Astrocyte (in vitro differentiated cells and primary cell): Measurements from ENCODE around the gene GABPB1. TPM values are rescaled to one million over a fixed set of nuclear protein-coding genes. Genes with fewer than 3 reads are reported as not detected.

Experiments used
- DNase-seq: peaks from one replicate; pipeline ENCODE4 v3.0.0-alpha.2; 2010; ENCODE audit warnings: low read depth
- FAIRE-seq: peaks from 2 replicates; lab custom pipeline; 2011; peaks lifted over from hg19 to GRCh38; lab: Jason Lieb, UNC
- H2AFZ ChIP-seq: 2 replicates; pipeline ENCODE4 v1.6.0; 2012; ENCODE audit warnings: low read depth, low read length, inconsistent platforms
- H3K27ac ChIP-seq: 2 replicates; pipeline ENCODE4 v1.5.1; 2011; ENCODE audit warnings: low read depth, low read length, inconsistent platforms
- H3K27me3 ChIP-seq: 2 replicates; pipeline ENCODE4 v1.6.0; 2011; ENCODE audit warnings: low read length, inconsistent platforms; ENCODE audit not compliant: insufficient read depth
- H3K36me3 ChIP-seq: 2 replicates; pipeline ENCODE4 v1.5.1; 2011; ENCODE audit warnings: low read length, inconsistent platforms; ENCODE audit not compliant: insufficient read depth
- H3K4me1 ChIP-seq: 2 replicates; pipeline ENCODE4 v1.5.1; 2011; ENCODE audit warnings: low read length, inconsistent platforms; ENCODE audit not compliant: insufficient read depth
- H3K4me2 ChIP-seq: 2 replicates; pipeline ENCODE4 v1.6.0; 2012; ENCODE audit warnings: low read length, inconsistent platforms
- H3K4me3 ChIP-seq: 2 replicates; pipeline ENCODE4 v1.5.1; 2011; ENCODE audit warnings: low read depth, mild to moderate bottlenecking, low read length, inconsistent platforms; ENCODE audit not compliant: insufficient read depth
- H3K79me2 ChIP-seq: 2 replicates; pipeline ENCODE4 v1.6.0; 2012; ENCODE audit warnings: mild to moderate bottlenecking, low read length, inconsistent platforms; ENCODE audit not compliant: insufficient read depth
- H3K9ac ChIP-seq: 2 replicates; pipeline ENCODE4 v1.6.0; 2012; ENCODE audit warnings: mild to moderate bottlenecking, low read length, inconsistent platforms
- H3K9me3 ChIP-seq: 2 replicates; pipeline ENCODE4 v1.5.1; 2012; ENCODE audit warnings: low read depth, mild to moderate bottlenecking, low read length, inconsistent platforms; ENCODE audit not compliant: insufficient read depth
- H4K20me1 ChIP-seq: 2 replicates; pipeline ENCODE4 v1.6.0; 2012; ENCODE audit warnings: low read length, inconsistent platforms; ENCODE audit not compliant: insufficient read depth
- H3K27ac Mint-ChIP-seq: one replicate; pipeline ENCODE4 v1.8.0; 2021; ENCODE audit warnings: mild to moderate bottlenecking, mixed read lengths; ENCODE audit not compliant: unreplicated experiment
- H3K27me3 Mint-ChIP-seq: one replicate; pipeline ENCODE4 v1.8.0; 2021; ENCODE audit warnings: low read depth, mixed read lengths; ENCODE audit not compliant: unreplicated experiment
- H3K36me3 Mint-ChIP-seq: one replicate; pipeline ENCODE4 v1.8.0; 2021; ENCODE audit warnings: low read depth, mixed read lengths; ENCODE audit not compliant: unreplicated experiment
- H3K4me1 Mint-ChIP-seq: one replicate; pipeline ENCODE4 v1.8.0; 2021; ENCODE audit warnings: low read depth, mixed read lengths; ENCODE audit not compliant: unreplicated experiment
- H3K4me3 Mint-ChIP-seq: one replicate; pipeline ENCODE4 v1.8.0; 2021; ENCODE audit warnings: mild to moderate bottlenecking, moderate library complexity, mixed read lengths; ENCODE audit not compliant: unreplicated experiment
- H3K9me3 Mint-ChIP-seq: one replicate; pipeline ENCODE4 v1.8.0; 2021; ENCODE audit warnings: mild to moderate bottlenecking, mixed read lengths; ENCODE audit not compliant: unreplicated experiment
- EZH2 ChIP-seq: IDR thresholded peaks from 2 replicates; pipeline ENCODE4 v1.6.1; 2012; ENCODE audit warnings: mild to moderate bottlenecking, low read length, inconsistent platforms; ENCODE audit not compliant: insufficient read depth
- total RNA-seq: library from RNA; stranded (reverse); gene quantifications from 2 replicates; pipeline ENCODE4 v1.2.1, GENCODE V29; 2021
- TF ChIP-seq, protein P1 (sequence below): IDR thresholded peaks from 2 replicates; pipeline ENCODE4 v1.5.1; 2011; ENCODE audit warnings: low read depth, mild to moderate bottlenecking, inconsistent platforms, low read length, moderate library complexity; ENCODE audit not compliant: insufficient read depth

Gene GABPB1
- total RNA-seq, 1 donor from 2014 or later, result 33.5 TPM

DNA sequence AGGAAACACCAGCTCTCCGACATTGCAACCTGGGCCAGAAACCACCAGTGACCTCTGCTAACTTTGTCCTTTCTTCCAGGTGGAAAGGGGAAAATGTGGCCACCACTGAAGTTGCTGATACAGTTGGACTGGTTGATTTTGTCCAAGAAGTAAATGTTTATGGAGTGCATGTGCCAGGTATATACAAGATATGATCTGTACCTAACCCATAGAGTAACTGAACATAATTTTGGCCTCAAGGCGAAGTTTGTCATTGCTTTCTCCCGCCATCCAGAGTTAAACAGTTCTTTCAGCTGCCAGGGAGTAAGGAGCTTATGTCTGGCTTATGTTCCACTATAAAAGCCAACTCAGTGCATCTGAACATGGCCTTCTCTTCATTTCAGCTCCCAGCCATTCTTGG is 126.1 kb downstream of the GABPB1 start:
- no peak overlapping the region for H3K4me2 ChIP-seq
- FAIRE-seq (no peak), DNase-seq (no peak)
- H4K20me1 ChIP-seq, result no peaks in the 10 kb centered on the region
- no peak overlapping the region for H3K4me3 ChIP-seq
- Mint-ChIP-seq H3K36me3 (no peaks in the 10 kb centered on the region), H3K9me3 (no peaks in the 10 kb centered on the region), H3K4me3 (no peak overlapping the region), H3K27ac (no peak overlapping the region), H3K4me1 (no peaks in the 10 kb centered on the region), H3K27me3 (no peaks in the 10 kb centered on the region)
- H3K79me2 ChIP-seq, result no peaks in the 10 kb centered on the region
- peaks cover 5% of the 10 kb centered on the region for H3K27me3 ChIP-seq
- no peak overlapping the region for H3K9ac ChIP-seq
- H3K9me3 ChIP-seq, result no peaks in the 10 kb centered on the region
- H3K4me1 ChIP-seq, result no peaks in the 10 kb centered on the region
- TF ChIP-seq, protein P1, sequence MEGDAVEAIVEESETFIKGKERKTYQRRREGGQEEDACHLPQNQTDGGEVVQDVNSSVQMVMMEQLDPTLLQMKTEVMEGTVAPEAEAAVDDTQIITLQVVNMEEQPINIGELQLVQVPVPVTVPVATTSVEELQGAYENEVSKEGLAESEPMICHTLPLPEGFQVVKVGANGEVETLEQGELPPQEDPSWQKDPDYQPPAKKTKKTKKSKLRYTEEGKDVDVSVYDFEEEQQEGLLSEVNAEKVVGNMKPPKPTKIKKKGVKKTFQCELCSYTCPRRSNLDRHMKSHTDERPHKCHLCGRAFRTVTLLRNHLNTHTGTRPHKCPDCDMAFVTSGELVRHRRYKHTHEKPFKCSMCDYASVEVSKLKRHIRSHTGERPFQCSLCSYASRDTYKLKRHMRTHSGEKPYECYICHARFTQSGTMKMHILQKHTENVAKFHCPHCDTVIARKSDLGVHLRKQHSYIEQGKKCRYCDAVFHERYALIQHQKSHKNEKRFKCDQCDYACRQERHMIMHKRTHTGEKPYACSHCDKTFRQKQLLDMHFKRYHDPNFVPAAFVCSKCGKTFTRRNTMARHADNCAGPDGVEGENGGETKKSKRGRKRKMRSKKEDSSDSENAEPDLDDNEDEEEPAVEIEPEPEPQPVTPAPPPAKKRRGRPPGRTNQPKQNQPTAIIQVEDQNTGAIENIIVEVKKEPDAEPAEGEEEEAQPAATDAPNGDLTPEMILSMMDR, result no peak
- no peak for TF ChIP-seq EZH2
- H2AFZ ChIP-seq, result no peak overlapping the region
- H3K27ac ChIP-seq, result no peak overlapping the region
- no peaks in the 10 kb centered on the region for H3K36me3 ChIP-seq

DNA sequence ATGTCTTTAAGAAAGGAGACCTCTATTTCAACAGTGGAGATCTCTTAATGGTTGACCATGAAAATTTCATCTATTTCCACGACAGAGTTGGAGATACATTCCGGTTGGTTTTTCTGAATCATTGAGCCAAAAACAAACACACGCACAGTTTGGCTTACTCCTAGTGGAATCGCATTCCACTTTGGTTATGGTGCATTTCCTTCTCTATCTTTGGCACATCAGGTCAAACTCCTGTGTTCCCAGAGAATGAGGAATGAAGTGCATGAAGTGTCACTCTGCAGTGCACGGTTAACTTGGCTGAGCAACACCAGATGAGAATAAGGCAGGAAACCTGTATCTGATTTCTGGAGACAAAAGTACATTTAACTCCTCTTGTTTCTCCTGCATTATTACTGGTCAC is 127.9 kb downstream of the GABPB1 start:
- Mint-ChIP-seq H3K27me3 (no peaks in the 10 kb centered on the region), H3K36me3 (no peaks in the 10 kb centered on the region), H3K27ac (no peak overlapping the region), H3K4me1 (peaks cover 2% of the 10 kb centered on the region), H3K4me3 (no peak overlapping the region), H3K9me3 (no peaks in the 10 kb centered on the region)
- TF ChIP-seq EZH2, result no peak
- TF ChIP-seq, protein P1, result no peak
- Histone ChIP-seq H3K36me3 (no peaks in the 10 kb centered on the region), H3K79me2 (no peaks in the 10 kb centered on the region), H3K27me3 (peaks cover 7% of the 10 kb centered on the region), H3K27ac (no peak overlapping the region), H4K20me1 (no peaks in the 10 kb centered on the region), H3K4me2 (peak overlapping the region; percentile 44), H3K4me3 (no peak overlapping the region), H2AFZ (no peak overlapping the region), H3K4me1 (no peaks in the 10 kb centered on the region), H3K9ac (no peak overlapping the region), H3K9me3 (no peaks in the 10 kb centered on the region)
- FAIRE-seq (no peak), DNase-seq (peak; percentile 88)

- no peaks in the 10 kb centered on the region for H3K36me3 ChIP-seq
- H3K27me3 ChIP-seq, result peaks cover 7% of the 10 kb centered on the region
- no peak overlapping the region for H3K27ac ChIP-seq
- no peaks in the 10 kb centered on the region for H4K20me1 ChIP-seq
- H3K9me3 ChIP-seq, result no peaks in the 10 kb centered on the region
- H3K27ac Mint-ChIP-seq, result no peak overlapping the region
- no peak for DNase-seq
- H2AFZ ChIP-seq, result no peak overlapping the region
- H3K36me3 Mint-ChIP-seq, result no peaks in the 10 kb centered on the region
- H3K79me2 ChIP-seq, result no peaks in the 10 kb centered on the region
- H3K9ac ChIP-seq, result no peak overlapping the region
- H3K4me1 Mint-ChIP-seq, result peaks cover 2% of the 10 kb centered on the region
- no peak for FAIRE-seq
- H3K4me2 ChIP-seq, result no peak overlapping the region
- TF ChIP-seq EZH2, result no peak
- TF ChIP-seq, protein P1, result no peak
- H3K4me3 ChIP-seq, result no peak overlapping the region
- H3K4me1 ChIP-seq, result no peaks in the 10 kb centered on the region
- H3K9me3 Mint-ChIP-seq, result no peaks in the 10 kb centered on the region
- H3K4me3 Mint-ChIP-seq, result no peak overlapping the region
- no peaks in the 10 kb centered on the region for H3K27me3 Mint-ChIP-seq
Measured at GRCh38 chr15:50225938-50226337, 129.1 kb downstream of the GABPB1 start.

Other genes starting within 250 kb of the GABPB1 start
- gene ATP8B4, start 236.0 kb downstream of the GABPB1 start, total RNA-seq, result 0.23 and 0.31 TPM in 2 replicates
- 0.82 TPM in 1 of 2 replicates, not detected in the other for gene SLC27A2, start 173.0 kb downstream of the GABPB1 start, total RNA-seq
- gene HDC, start 89.5 kb downstream of the GABPB1 start, total RNA-seq, result not detected in 2 replicates
- 54.5 and 65.9 TPM in 2 replicates for gene USP8, start 69.2 kb upstream of the GABPB1 start, total RNA-seq
- 0.34 TPM in 1 of 2 replicates, not detected in the other for gene USP50, start 191.5 kb upstream of the GABPB1 start, total RNA-seq